ENCODE data around the gene RPP25.

Gene RPP25, protein sequence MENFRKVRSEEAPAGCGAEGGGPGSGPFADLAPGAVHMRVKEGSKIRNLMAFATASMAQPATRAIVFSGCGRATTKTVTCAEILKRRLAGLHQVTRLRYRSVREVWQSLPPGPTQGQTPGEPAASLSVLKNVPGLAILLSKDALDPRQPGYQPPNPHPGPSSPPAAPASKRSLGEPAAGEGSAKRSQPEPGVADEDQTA

GRCh38 chr15:74956648-74957475 lies at the start of gene RPP25:
TSS of gene RPP25 (minus strand) at chr15:74956772. CDS start at chr15:74956583, 189 bp downstream.
- FAIRE-seq = no peak

- no peak for FAIRE-seq
Observed at GRCh38 chr15:75002398-75002797, 45.8 kb upstream of the RPP25 start.

DNA sequence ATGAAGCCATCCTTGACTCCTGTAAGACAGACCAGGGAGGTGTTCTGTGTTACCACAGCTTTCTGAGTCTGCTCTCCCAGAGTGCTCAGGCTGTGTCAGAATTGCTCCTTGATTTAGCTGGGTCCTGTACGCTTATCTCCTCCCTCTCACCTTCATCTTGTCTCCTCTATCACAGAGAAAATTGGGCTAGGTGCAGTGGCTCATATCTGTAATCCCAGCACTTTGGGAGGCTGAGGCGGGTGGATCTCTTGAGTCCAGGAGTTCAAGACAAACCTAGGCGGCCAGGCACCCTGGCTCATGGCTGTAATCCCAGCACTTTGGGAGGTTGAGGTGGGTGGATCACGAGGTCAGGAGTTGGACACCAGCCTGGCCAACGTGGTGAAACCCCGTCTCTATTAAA lies 44.7 kb upstream of the RPP25 start:
- no peak for FAIRE-seq

- no peak for FAIRE-seq
Observed at GRCh38 chr15:74997543-74997942, 41.0 kb upstream of the RPP25 start.

- FAIRE-seq = no peak
Observed at GRCh38 chr15:74997141-74997540, 40.6 kb upstream of the RPP25 start.

DNA sequence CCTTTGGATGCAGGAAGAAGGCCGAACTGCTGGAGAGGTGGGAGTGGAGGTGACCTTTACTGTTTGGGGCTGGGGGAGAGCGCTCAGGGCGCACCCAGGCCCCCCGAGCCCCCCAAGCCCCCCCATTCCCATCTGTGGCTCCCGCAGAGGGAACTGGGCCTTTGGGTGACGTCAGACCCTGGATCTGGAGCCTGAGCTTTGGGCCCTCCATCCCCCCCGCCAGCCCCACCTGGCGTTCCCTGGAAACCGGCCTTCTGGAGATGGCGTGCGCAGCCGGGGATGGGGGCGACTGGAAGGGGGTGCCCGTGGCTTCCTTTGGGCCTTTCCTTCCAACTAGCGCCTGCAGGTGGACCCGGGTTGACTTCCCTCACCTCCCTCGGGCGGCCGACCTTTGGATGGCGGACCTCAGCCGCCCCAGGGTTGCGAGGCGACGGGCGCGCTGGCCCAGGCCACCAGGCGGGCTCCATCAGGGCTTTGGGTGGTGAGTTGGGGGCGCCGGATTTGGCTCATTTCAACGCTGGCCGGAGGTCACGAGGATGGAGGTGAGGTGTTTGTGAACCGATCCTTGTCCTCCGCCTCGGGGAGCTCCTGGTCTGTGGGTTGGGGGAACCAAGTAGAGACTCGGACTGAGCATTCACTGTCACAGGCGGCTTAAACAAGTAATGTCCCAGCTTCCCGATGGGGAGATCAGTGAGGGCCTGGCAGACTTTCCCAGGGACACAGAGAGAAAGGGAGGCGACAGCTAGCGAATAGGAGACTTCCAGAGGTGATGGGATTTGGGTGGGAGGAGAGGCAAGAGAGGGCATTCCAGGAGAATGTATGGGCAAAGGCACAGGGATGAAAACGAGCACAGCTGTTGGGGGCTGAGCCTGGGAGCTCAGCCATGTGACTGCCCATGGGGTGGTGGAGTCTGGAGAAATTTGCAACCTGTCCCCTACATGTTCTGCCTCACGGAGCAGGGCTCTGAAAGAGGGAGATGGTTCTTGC lies 39.5 kb upstream of the RPP25 start:
- no peak for FAIRE-seq

DNA sequence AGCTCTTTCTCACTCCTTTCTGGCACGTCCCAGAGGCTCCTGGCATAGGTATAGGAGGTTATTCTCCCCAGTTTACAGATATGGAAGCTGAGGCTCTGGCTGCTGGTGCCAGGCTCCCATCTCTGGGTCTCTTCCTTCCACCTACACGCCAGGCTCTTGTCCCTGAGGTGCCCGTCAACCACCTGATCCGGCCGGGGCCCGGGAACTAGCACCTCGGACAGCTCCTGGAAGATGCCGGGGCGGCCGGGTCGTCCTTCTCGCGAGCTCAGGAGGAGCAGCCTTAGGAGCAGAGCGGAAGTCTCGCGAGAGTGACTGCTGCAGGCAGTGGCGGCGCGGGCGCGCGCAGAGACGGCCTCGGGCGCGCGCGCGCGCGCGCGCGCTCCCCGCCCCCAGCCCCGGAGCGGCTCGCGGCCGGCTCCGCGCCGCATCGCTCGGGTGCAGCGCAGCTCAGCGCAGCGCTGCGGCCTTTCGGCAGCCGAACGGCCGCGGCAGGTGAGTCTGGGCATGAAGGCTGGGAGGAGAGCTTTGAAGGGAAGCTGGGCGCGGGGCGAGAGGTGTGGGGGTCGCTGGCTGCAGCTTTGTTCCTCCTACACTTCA lies 38.7 kb upstream of the RPP25 start, which contains the start of gene SCAMP5:
SCAMP5 (plus strand) TSS at position 382 of the 597 bp plus-strand sequence. CDS start 16,277 bp downstream, outside the sequence.
- FAIRE-seq = no peak

- no peak for FAIRE-seq
Observed at GRCh38 chr15:74994685-74995084, 38.1 kb upstream of the RPP25 start.

GRCh38 chr15:74994236-74994635 lies 37.7 kb upstream of the RPP25 start:
- FAIRE-seq = no peak

GRCh38 chr15:74992619-74993018 lies 36.0 kb upstream of the RPP25 start:
- no peak for FAIRE-seq

DNA sequence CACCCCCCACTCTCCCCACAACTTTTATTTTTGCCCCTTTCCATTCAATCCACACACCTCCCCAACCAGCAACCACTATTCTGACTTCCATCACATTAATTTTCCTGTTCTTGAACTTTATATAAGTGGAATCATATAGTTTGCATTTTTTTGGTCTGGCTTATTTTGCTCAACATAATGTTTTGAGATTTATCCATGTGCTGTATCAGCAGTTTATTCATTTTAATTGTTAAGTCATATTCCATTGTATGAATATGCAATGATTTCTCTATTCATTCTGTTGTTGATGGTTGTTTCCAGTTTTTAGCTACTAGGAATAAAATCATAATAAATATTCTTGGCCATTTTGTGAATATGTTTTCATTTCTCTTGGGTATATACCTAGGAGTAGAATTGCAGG lies 33.0 kb upstream of the RPP25 start:
- FAIRE-seq = no peak

GRCh38 chr15:74988007-74988800 lies 31.6 kb upstream of the RPP25 start:
- FAIRE-seq = no peak

DNA sequence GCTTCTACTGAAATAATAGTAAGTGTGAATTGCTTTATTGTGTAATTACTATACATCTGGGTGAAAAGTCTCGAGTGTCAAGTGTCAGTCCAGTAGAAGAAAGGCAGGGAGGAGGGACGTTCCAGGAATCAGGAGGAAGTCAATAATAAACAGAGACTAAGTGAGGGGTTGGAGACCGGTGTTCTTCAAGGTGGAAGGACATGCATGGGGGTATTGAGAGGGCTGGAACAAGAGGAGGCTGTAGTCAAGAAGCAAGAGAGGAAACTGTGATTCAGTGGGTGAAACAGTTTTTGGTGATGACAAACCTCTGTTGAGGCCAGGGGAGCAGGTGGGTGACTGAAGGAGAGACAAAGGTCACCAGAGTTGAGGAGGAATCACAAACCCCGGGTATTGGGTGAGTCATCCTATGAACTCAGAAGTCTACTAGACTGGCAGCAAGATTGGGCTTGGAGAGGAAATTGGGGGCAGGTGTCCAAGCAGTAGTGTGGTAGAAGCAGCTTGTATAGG lies 27.2 kb upstream of the RPP25 start:
- no peak for FAIRE-seq

DNA sequence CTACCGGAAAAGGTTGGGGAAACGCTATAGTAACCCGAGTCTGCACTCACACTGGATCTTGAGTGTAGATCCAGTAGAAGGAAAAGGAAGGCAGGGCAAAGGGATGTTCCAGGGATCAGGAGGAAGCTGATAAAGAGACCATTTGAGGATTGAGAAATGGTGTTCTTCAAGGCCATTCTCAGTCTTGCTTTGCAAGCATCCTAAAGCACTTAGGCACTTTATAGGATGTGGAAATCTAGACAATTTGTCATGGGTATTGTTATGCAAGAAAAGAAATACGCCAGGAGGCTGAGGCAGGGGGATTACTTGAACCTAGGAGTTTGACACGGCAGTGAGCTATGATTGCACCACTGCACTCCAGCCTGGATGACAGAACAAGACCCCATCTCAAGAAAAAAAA lies 25.6 kb upstream of the RPP25 start:
- no peak for FAIRE-seq

DNA sequence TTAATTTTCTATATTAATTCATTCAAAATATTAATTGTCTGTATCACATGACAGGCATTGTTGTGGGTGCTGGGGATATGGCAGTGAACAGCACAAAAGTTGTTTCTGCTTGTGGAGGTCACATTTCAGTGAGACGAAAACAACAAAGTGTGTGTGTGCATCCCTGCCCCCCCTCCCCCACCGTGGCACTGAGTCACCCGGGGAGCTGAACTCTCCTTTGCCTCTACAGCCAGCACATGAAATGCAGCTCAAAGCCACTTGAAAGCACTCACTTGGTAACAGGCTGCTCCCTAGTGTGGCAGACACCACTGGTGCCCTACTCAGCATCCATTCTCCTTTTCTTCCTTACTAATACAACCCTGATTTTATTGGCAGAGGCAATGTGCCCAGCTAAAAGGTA lies 21.9 kb upstream of the RPP25 start:
- no peak for FAIRE-seq

DNA sequence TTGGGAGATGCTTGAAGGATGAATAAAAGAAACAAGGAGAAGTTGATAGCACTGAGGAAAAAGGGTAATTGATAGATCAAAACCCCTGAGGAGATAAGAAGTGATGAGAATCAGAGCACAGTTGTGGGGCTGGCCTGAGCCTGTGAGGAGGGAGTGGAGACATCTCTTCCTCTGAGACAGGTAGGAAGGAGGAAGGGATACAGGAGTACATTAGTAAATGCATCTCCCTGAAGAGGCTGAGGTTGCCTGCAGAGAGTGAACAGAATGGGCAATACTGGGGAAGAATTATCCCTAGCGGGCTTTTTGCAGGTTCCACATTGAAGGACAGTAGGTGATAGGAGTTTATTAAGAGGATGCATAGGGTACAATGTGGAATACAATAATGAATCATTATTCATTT lies 21.5 kb upstream of the RPP25 start:
- FAIRE-seq = no peak

DNA sequence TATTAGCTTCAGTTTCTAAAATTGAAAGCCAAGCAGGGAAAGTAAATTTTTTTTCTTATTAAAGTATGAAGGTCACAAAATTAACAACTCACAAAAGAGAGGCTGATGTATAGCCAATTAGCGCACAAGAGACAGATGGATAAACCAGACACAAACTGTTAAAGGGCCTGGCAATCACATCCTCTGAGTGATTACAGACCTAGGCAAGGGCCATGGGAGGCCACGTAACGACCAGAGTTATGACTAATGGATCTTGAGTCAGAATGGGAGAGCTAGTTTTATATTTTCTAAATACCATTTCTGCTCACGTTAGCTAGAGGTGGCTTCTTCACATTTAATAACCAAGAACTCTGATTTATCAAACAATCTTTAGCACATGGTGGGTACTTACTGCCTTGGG lies 21.0 kb upstream of the RPP25 start:
- FAIRE-seq = no peak

- no peak for FAIRE-seq
Observed at GRCh38 chr15:74976159-74976558, 19.6 kb upstream of the RPP25 start.

GRCh38 chr15:74967670-74968069 lies 11.1 kb upstream of the RPP25 start:
- no peak for FAIRE-seq

DNA sequence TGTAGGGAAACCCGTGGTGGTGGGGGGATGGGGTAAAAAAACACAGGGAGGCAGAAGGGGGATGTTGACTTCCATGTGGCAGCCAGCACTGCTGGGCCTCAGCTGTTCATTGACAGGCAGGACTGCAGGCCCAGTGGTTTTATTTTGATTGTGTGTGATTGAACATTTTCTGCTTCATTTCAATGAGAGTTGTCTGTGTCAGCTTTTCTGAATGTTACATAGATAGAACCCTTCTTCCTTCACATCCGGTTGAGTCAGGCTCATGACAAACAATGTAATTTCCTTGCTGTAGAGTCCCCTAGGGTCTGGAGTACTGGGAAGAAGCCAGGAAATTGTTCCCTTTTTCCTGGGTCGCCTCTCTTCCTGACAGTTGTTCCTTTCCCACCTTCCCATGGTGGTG lies 8.2 kb upstream of the RPP25 start:
- FAIRE-seq = no peak

- FAIRE-seq = no peak
Observed at GRCh38 chr15:74963213-74963612, 6.6 kb upstream of the RPP25 start.

DNA sequence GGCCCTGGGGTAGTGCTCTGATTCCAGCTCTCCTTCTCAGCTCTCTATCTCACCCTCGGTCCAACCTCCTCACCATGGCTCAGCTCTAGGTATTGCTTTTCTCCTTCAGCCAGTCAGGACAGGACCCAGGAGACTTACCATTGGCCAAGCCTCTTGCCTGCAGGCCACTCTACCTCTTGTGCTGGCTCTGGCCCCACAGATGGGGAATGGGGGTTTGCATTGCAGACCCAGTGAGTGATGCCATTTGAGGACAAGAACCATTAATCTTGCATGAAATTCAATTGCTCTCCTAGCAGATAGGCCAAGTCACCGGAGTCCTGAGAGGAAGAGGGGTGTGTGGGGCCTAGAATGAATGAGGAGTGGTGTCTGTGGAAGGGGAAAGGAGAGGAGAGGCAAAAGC lies 6.1 kb upstream of the RPP25 start:
- FAIRE-seq = no peak

All from endometrium (tissue), 2 donors.